ENCODE results near the gene TLCD3B. TPM values are rescaled to one million over a fixed set of nuclear protein-coding genes. Genes with fewer than 3 reads are reported as not detected.

The TLCD3B gene
- total RNA-seq, 4 donors from 2014 or later, result not detected

DNA sequence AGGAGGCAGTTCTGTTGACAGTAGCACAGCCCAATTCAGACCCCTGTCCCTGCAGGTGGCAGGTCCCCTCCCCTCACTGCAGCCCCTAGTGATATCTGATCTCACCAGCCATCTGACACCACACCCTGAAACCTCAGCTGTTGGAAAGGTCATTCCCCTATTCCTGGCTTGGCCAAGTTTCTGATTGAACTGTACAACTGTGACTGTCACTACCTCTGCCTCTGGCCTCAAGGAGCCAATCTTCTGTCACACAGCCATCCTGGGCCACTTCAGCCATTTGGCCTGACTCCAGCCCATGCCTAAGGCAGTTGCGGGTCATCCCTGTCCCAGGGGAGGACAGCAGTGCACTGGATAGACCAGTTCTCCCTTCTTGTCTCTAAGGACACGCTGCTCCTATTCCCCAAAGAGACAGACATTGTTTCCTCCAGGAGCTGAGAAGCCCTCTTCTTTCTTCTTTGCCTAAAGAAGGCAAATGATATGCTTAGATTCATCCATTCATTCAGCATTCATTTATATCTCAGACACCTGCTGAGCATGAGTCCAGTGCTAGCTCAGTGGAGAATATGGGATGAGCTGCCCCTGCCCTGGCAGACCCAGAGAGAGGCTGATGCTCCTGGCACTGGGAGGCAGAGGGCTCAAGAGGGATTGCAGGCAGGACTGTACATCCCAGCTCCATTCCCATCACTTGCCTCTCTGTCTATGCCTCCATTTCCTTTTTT, 29.9 kb upstream of the TLCD3B start:
- Histone ChIP-seq H3K4me1 (peaks cover 5 to 21% (median 9%) of the 10 kb centered on the region in 4 donors), H3K4me3 (no peak overlapping the region), H3K36me3 (no peaks in the 10 kb centered on the region), H3K27me3 (no peaks in the 10 kb centered on the region), H3K27ac (no peak overlapping the region), H3K9me3 (no peaks in the 10 kb centered on the region)
- no peak for DNase-seq (ENCODE audit: low spot score in 2 of 2)
- no peak for TF ChIP-seq EP300 (IDR thresholded peaks at IDR 0.05)
- TF ChIP-seq POLR2A (IDR thresholded peaks at IDR 0.05), result no peak
- TF ChIP-seq, protein P1, sequence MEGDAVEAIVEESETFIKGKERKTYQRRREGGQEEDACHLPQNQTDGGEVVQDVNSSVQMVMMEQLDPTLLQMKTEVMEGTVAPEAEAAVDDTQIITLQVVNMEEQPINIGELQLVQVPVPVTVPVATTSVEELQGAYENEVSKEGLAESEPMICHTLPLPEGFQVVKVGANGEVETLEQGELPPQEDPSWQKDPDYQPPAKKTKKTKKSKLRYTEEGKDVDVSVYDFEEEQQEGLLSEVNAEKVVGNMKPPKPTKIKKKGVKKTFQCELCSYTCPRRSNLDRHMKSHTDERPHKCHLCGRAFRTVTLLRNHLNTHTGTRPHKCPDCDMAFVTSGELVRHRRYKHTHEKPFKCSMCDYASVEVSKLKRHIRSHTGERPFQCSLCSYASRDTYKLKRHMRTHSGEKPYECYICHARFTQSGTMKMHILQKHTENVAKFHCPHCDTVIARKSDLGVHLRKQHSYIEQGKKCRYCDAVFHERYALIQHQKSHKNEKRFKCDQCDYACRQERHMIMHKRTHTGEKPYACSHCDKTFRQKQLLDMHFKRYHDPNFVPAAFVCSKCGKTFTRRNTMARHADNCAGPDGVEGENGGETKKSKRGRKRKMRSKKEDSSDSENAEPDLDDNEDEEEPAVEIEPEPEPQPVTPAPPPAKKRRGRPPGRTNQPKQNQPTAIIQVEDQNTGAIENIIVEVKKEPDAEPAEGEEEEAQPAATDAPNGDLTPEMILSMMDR (IDR thresholded peaks at IDR 0.05), result no peak
- 77 to 89% methylated on average over 2 of the region's 2 CpGs for WGBS, 2 donors

DNA sequence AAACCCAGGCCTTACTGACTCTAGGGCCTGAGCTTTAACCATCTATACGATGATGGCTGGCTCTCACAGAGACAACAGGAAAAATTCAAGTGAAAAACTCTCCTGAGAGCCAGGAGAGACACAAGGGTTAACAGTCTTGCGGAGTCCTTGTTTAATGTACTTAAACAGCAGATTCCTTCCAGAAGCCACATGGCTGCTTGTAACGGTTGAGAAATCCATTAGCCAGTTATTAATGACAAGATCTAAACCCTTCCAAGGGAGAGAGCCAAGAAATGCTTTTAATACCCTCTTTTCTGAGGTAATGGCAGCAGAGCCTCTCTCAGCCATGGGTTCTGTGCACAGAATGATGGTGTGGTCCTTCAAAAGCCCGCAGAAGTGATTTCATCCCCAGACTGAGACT, 29.3 kb upstream of the TLCD3B start:
- no peak for TF ChIP-seq POLR2A (IDR thresholded peaks at IDR 0.05)
- Histone ChIP-seq H3K4me1 (peaks cover 5 to 21% (median 9%) of the 10 kb centered on the region in 4 donors), H3K4me3 (no peak overlapping the region), H3K36me3 (no peaks in the 10 kb centered on the region), H3K27ac (no peak overlapping the region), H3K9me3 (no peaks in the 10 kb centered on the region), H3K27me3 (no peaks in the 10 kb centered on the region)
- WGBS, 2 donors, result 63 to 82% methylated on average over 4 of the region's 4 CpGs
- DNase-seq (ENCODE audit: low spot score in 2 of 2), result no peak

DNA sequence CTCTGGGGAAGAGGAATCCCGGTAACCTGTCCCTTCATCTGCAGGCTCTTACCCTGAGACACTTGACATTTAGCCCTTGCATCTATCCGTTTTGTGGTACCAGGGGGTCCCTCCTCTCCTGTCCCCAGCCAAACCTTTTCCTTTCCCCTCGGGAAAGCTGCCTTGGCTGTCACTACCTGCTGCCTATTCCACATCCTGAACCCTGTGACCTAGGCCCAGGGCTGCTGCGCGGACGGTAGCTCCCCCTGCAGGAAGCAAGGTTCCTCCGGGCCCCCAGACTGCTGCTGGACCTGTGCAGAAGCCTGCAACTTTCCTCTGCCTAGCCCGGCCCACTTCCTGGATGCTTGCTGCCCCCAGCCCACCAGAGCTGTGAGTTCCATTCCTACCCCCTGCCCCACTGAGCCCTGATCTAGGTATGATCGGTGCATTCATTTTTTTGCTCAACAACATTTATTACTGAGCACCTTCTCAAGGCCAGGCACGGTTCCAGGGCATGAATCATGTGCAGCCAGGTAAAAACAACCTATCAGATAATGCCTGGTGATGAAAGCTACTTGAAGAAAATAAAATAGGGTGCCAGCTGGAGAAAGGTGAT, 24.0 kb upstream of the TLCD3B start:
- 39 to 40% methylated on average over 10 of the region's 10 CpGs for whole genome bisulfite sequencing, 2 donors
- Histone ChIP-seq H3K36me3 (no peaks in the 10 kb centered on the region), H3K9me3 (no peaks in the 10 kb centered on the region), H3K4me3 (no peak overlapping the region), H3K4me1 (peaks cover 0 to 26% (median 13%) of the 10 kb centered on the region in 4 donors), H3K27ac (no peak overlapping the region), H3K27me3 (no peaks in the 10 kb centered on the region)
- TF ChIP-seq, protein P1 (IDR thresholded peaks at IDR 0.05), result peak in 1 of 5 experiments; percentile 24
- TF ChIP-seq EP300 (IDR thresholded peaks at IDR 0.05), result no peak
- no peak for DNase-seq (ENCODE audit: low spot score in 2 of 2)

DNA sequence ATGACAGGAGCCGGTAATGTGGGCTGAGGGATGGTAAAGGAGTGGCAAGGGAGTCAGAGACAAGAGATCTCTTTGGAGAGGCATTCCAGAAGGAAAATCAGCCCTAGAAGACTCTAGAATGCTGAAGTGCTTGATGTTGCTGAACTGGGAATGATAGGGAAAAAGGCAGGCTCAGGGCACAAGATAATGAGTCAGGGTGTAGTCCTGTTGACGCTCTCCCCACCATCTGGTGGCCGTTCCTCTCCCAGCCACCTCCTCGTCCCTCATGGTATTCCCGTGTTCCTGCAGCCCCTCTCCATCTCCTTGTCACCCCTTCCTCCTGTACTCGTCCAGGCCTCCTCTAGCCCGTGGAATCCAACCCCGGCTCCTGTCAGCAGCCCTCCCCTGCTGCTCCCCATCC, 23.4 kb upstream of the TLCD3B start:
- TF ChIP-seq POLR2A (IDR thresholded peaks at IDR 0.05), result no peak
- TF ChIP-seq, protein P1 (IDR thresholded peaks at IDR 0.05), result no peak
- TF ChIP-seq EP300 (IDR thresholded peaks at IDR 0.05), result no peak
- Histone ChIP-seq H3K4me1 (peaks cover 0 to 26% (median 13%) of the 10 kb centered on the region in 4 donors), H3K27ac (no peak overlapping the region), H3K36me3 (no peaks in the 10 kb centered on the region), H3K27me3 (no peaks in the 10 kb centered on the region), H3K4me3 (no peak overlapping the region), H3K9me3 (no peaks in the 10 kb centered on the region)
- no peak for DNase-seq (ENCODE audit: low spot score in 2 of 2)
- WGBS, 2 donors, result 68 to 76% methylated on average over 8 of the region's 8 CpGs

DNA sequence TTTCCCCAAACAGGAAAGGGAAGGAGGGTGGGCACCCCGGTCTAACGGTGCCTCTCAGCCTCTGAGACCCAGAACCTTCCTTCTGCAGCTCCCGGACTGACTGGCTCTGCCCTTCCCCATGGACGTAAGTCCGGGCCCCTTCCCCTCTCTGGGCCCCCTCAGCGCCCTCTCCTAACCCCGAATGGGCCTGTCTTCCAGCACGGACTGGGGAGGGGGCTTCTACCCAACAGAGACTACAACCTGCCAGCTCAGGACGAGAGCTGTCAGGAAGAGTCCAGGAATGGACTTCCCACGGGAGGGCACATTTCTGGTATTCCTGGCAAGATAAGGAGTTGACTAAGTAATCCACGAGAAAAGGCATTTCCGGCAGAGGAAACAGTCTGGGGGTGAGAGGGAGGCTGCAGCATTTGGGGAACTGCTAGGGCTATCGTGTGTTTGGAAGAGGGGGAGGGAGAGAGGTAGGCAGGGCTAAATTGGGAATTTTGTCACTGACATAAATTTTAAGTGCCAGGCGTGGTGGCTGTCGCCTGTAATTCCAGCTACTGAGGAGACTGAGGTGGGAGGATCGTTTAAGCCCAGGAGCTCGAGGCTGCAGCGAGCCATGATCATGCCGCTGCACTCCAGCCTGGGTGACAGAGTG, 22.4 kb upstream of the TLCD3B start:
- DNase-seq (ENCODE audit: low spot score in 2 of 2), result no peak
- H3K27ac ChIP-seq, result peak overlapping the region in 1 of 4 donors; percentile 62
- H3K4me3 ChIP-seq, result peak overlapping the region; percentile 45 to 71 (median 58)
- 2 to 3% methylated on average over 18 to 19 of the region's 19 CpGs for WGBS, 2 donors
- peaks cover 0 to 26% (median 13%) of the 10 kb centered on the region in 4 donors for H3K4me1 ChIP-seq
- no peaks in the 10 kb centered on the region for H3K36me3 ChIP-seq
- no peaks in the 10 kb centered on the region for H3K27me3 ChIP-seq
- TF ChIP-seq POLR2A (IDR thresholded peaks at IDR 0.05) (no peak), EP300 (IDR thresholded peaks at IDR 0.05) (no peak)
- H3K9me3 ChIP-seq, result no peaks in the 10 kb centered on the region

Measured in tibial nerve (tissue), 4 donors.